ENCODE data around the gene SPARC.

DNA sequence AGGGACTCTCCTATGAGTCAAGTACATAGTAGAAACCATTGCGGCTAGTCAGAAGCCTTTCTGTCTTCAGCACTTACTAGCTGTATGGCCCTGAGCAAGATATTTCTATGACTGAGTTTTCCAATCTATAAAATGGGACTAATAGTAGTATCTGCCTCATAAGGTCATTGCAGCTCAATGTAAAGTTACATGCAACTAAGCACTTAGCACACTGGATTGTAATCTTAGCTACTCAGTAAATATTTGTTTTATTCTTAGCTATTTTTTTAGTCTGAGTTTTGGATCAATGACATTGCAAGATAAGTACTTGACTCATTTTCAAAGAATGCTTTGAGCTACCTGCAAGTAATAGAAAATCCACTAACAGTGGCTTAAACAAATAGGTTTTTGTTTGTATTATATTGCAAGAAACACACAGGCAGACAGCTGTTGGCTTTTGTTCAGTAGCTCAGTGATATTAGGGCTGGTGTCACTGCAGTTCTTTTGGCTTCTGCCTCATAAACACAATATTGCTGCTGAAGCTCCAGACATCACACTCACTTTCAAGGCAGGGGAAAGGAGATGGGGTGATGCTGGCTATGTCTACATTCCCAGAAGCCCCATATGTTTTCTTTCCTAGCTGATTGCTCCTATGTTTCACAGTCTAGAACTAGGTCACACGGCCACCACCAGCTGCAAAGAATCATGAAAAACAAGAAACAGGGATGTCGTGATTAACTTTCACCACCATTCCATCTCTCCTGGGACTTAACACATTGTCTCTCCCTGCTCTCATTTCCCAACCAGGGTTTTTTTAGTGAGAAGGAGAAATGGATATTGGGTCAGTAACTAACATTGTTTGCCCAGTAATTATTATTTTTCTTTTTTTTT lies 68.6 kb downstream of the SPARC start:
- TF ChIP-seq, protein P1, sequence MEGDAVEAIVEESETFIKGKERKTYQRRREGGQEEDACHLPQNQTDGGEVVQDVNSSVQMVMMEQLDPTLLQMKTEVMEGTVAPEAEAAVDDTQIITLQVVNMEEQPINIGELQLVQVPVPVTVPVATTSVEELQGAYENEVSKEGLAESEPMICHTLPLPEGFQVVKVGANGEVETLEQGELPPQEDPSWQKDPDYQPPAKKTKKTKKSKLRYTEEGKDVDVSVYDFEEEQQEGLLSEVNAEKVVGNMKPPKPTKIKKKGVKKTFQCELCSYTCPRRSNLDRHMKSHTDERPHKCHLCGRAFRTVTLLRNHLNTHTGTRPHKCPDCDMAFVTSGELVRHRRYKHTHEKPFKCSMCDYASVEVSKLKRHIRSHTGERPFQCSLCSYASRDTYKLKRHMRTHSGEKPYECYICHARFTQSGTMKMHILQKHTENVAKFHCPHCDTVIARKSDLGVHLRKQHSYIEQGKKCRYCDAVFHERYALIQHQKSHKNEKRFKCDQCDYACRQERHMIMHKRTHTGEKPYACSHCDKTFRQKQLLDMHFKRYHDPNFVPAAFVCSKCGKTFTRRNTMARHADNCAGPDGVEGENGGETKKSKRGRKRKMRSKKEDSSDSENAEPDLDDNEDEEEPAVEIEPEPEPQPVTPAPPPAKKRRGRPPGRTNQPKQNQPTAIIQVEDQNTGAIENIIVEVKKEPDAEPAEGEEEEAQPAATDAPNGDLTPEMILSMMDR (IDR thresholded peaks at IDR 0.05; ENCODE audit: poor library complexity), result no peak
- no peak for TF ChIP-seq EZH2 (IDR thresholded peaks at IDR 0.05; ENCODE audit: borderline replicate concordance)

All from hepatocyte (in vitro differentiated cells).